ENCODE measurements around the gene PCDHB3.
"Not testable (repeated sequence)": the region's sequence is repeated elsewhere in the genome, so short reads cannot be mapped to it uniquely, and the experiment has no call there.

PCDHB3 gene

GRCh38 chr5:141137346-141137745 is 37.1 kb downstream of the PCDHB3 start:
- not testable (repeated sequence) for DNase-seq

- DNase-seq, result no peak
Measured at GRCh38 chr5:141149812-141150211, 49.5 kb downstream of the PCDHB3 start, which contains the start of gene PCDHB6. Gene PCDHB6 (plus strand): TSS chr5:141150057. CDS start chr5:141150258, 201 bp downstream.

- DNase-seq, result no peak
Measured at GRCh38 chr5:141150224-141150992, 50.1 kb downstream of the PCDHB3 start.

GRCh38 chr5:141150993-141151325 is 50.7 kb downstream of the PCDHB3 start:
- no peak for DNase-seq

GRCh38 chr5:141151632-141152031 is 51.4 kb downstream of the PCDHB3 start:
- not testable (repeated sequence) for DNase-seq

GRCh38 chr5:141152096-141152495 is 51.8 kb downstream of the PCDHB3 start:
- DNase-seq, result not testable (repeated sequence)

Measured in SIG-M5 (cell line).